Brain microvascular endothelial cell (primary cell): ENCODE measurements around the gene VGLL4.

Experiments used
- DNase-seq: peaks from one replicate; pipeline ENCODE4 v3.0.0-alpha.2; 2020
- H3K27ac ChIP-seq: fragments of 250-450 bp; sonication (Bioruptor Pico); 2 replicates; pipeline ENCODE4 v1.5.1; 2020; ENCODE audit warnings: mild to moderate bottlenecking, moderate library complexity
- H3K27me3 ChIP-seq: fragments of 250-450 bp; sonication (Bioruptor Pico); replicated peaks from 2 replicates; pipeline ENCODE4 v1.5.1; 2020; ENCODE audit warnings: mild to moderate bottlenecking
- H3K36me3 ChIP-seq: fragments of 250-450 bp; sonication (Bioruptor Pico); replicated peaks from 2 replicates; pipeline ENCODE4 v1.5.1; 2020; ENCODE audit warnings: mild to moderate bottlenecking
- H3K4me3 ChIP-seq: 2 replicates; pipeline ENCODE4 v1.5.1; 2011; ENCODE audit warnings: low read depth, mild to moderate bottlenecking, control low read depth, low read length, moderate library complexity
- in situ Hi-C: cut with HindIII; loops from 2 replicates; pipeline ENCODE4 v1.10.0; 2017; ENCODE audit warnings: low sequenced_read_pairs, low pct_ligation_motif_present
- TF ChIP-seq, protein P1 (sequence below): IDR thresholded peaks from 2 replicates; pipeline ENCODE4 v1.5.1; 2011; ENCODE audit warnings: low read depth, mild to moderate bottlenecking, moderate library complexity, low read length, control low read depth, inconsistent platforms; ENCODE audit errors: missing control alignments

Gene VGLL4

GRCh38 chr3:11607816-11608215, 35.9 kb downstream of the VGLL4 start:
- peak overlapping the region; percentile 22 for H3K27ac ChIP-seq
- DNase-seq, result peak; percentile 14
- H3K27me3 ChIP-seq, result no peaks in the 10 kb centered on the region
- no peak overlapping the region for H3K4me3 ChIP-seq
- TF ChIP-seq, protein P1, sequence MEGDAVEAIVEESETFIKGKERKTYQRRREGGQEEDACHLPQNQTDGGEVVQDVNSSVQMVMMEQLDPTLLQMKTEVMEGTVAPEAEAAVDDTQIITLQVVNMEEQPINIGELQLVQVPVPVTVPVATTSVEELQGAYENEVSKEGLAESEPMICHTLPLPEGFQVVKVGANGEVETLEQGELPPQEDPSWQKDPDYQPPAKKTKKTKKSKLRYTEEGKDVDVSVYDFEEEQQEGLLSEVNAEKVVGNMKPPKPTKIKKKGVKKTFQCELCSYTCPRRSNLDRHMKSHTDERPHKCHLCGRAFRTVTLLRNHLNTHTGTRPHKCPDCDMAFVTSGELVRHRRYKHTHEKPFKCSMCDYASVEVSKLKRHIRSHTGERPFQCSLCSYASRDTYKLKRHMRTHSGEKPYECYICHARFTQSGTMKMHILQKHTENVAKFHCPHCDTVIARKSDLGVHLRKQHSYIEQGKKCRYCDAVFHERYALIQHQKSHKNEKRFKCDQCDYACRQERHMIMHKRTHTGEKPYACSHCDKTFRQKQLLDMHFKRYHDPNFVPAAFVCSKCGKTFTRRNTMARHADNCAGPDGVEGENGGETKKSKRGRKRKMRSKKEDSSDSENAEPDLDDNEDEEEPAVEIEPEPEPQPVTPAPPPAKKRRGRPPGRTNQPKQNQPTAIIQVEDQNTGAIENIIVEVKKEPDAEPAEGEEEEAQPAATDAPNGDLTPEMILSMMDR, result no peak
- in situ Hi-C loops, result no loop called here
- peaks cover 11% of the 10 kb centered on the region for H3K36me3 ChIP-seq

- in situ Hi-C loops, result no loop called here
These were observed 36.8 kb downstream of the VGLL4 start for GRCh38 chr3:11606865-11607440.

GRCh38 chr3:11606090-11606784, 37.5 kb downstream of the VGLL4 start:
- H3K36me3 ChIP-seq, result peaks cover 13% of the 10 kb centered on the region
- no peaks in the 10 kb centered on the region for H3K27me3 ChIP-seq
- H3K4me3 ChIP-seq, result no peak overlapping the region
- in situ Hi-C loops, result no loop called here
- peak overlapping the region; percentile 58 for H3K27ac ChIP-seq
- DNase-seq, result no peak
- TF ChIP-seq, protein P1, result no peak

More at GRCh38 chr3:11606865-11607440, 36.8 kb downstream of the VGLL4 start:
- H3K27ac ChIP-seq, result peak overlapping the region; percentile 22
- H3K4me3 ChIP-seq, result no peak overlapping the region
- no peak for DNase-seq
- peaks cover 11% of the 10 kb centered on the region for H3K36me3 ChIP-seq
- TF ChIP-seq, protein P1, result no peak
- no peaks in the 10 kb centered on the region for H3K27me3 ChIP-seq

DNA sequence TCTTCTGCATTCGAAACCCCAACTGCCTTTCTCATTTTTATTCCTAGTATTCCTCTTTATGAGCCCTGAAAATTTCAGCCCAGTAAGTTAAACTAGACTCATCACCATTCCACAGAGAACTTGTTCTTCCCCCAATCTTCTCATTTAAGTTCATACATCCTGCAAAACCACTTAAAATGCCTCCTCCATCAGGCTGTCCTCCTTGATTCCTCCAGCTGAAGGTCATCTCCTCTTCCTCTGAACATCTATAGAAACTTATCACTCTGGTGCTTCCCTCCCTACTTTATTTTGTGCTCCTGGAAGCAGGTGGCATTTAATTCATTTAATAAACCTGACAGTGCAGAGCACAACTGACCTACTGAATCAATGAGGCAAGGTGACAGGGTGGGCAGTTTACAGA, 38.3 kb downstream of the VGLL4 start:
- TF ChIP-seq, protein P1, result no peak
- Histone ChIP-seq H3K36me3 (peaks cover 16% of the 10 kb centered on the region), H3K27me3 (no peaks in the 10 kb centered on the region), H3K4me3 (no peak overlapping the region), H3K27ac (peak overlapping the region; percentile 58)
- DNase-seq, result no peak
- in situ Hi-C loops, result no loop called here

GRCh38 chr3:11604139-11604892, 39.4 kb downstream of the VGLL4 start:
- peak overlapping the region; percentile 98 for H3K27ac ChIP-seq
- TF ChIP-seq, protein P1, result no peak
- no peaks in the 10 kb centered on the region for H3K27me3 ChIP-seq
- in situ Hi-C loops, result no loop called here
- H3K36me3 ChIP-seq, result peaks cover 16% of the 10 kb centered on the region
- no peak overlapping the region for H3K4me3 ChIP-seq
- DNase-seq, result peak; percentile 69
